Tibial artery (tissue), 4 donors: ENCODE data around the gene ZNF564.

Source experiments
- DNase-seq, 2 donors: peaks; one replicate each; pipeline ENCODE4 v3.0.0-alpha.2; 2019
- H3K27ac ChIP-seq, 2 donors: fragments of 200-600 bp; sonication (generic) in 1 of 2; 1 replicate in 1 of 2; 2 replicates in 1 of 2; pipeline ENCODE4 v1.5.1; 2018 to 2019; ENCODE audit warnings: mild to moderate bottlenecking in 1 of 2
- H3K27me3 ChIP-seq, 2 donors: fragments of 200-600 bp; sonication (generic) in 1 of 2; one replicate each; pipeline versions ENCODE4 v1.5.1 to v1.6.0; 2016 to 2019
- H3K36me3 ChIP-seq, 3 donors: fragments of 200-600 bp; sonication (generic) in 2 of 3; one replicate each; pipeline ENCODE4 v1.5.1; 2016 to 2019; ENCODE audit warnings: mild to moderate bottlenecking in 2 of 3
- H3K4me1 ChIP-seq, 4 donors: fragments of 200-600 bp; sonication (generic) in 2 of 4; 1 replicate in 3 of 4; 2 replicates in 1 of 4; pipeline ENCODE4 v1.5.1; 2016 to 2019
- H3K4me3 ChIP-seq, 2 donors: fragments of 200-600 bp; sonication (generic) in 1 of 2; 1 replicate in 1 of 2; 2 replicates in 1 of 2; pipeline ENCODE4 v1.5.1; 2018 to 2019; ENCODE audit warnings: mild to moderate bottlenecking in 2 of 2
- H3K9me3 ChIP-seq, 3 donors: fragments of 200-600 bp; sonication (generic) in 1 of 3; one replicate each; pipeline ENCODE4 v1.5.1; 2016 to 2019
- intact Hi-C: fragments of 100-400 bp; cut with DNase I; formaldehyde crosslinking; loops from one replicate; pipeline ENCODE4 v1.15.0; 2023; ENCODE audit warnings: low total_unique reads
- TF ChIP-seq, protein P1 (sequence below), 2 experiments: fragments of 200-600 bp in 1 of 2; fragments of 450-650 bp in 1 of 2; IDR thresholded peaks; one replicate each; pipeline ENCODE4 v1.5.1; 2017 to 2019; ENCODE audit warnings: antibody characterized with exemption in 2 of 2, mild to moderate bottlenecking in 1 of 2, moderate library complexity in 1 of 2

ZNF564 gene

DNA sequence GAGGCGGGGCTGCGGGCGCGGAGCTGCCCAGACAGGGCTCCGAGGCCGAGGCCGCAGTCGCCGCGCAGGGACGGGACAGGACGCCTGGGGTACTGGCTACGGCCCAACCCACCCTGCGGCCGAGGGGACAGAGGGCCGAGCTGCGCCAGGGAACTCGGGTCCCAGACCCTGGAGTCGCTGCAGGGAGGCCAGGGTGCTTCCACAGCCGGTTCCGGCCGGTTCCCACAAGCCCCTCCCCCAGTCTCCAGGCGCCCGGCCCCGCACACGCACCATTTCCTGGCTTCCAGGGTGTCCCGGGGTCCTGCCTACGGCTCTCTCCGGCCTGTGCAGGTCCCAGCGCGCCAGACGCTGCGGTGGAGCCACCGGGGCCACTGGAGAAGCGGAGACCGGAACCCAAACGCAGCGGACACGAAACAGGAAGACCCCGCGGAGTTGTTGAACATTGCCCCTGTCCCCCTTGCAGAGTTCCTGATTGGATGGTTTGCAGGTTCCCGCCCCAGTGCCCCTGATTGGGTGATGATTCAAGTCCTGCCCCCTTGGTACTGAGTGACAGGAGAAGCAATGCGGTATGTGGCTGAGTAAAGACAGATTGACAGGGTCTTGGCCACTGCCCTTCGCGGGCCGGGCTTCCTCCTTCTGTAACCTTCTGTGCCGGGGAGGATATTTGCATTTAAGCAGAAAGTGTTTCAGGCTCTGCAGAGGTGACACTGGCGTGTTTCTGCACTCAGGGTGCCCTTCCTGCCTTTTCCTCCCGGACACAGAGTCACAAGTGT is at the start of gene ZNF564:
Gene ZNF564, minus strand, starts transcription at position 423 of the 773 bp plus-strand sequence. Its CDS starts 150 bp downstream, at position 273.
- peak; percentile 97 to 98 for DNase-seq
- Histone ChIP-seq H3K9me3 (no peaks in the 10 kb centered on the region), H3K27ac (peak within 1 kb of the TSS; percentile 94 to 97), H3K4me1 (peaks cover 0 to 47% (median 23%) of the 10 kb centered on the region in 4 donors), H3K4me3 (peak within 1 kb of the TSS; percentile 71 to 90), H3K27me3 (peaks cover 0 to 2% of the 10 kb centered on the region in 2 donors), H3K36me3 (peaks cover 0 to 5% (median 0%) of the 10 kb centered on the region in 3 donors)
- TF ChIP-seq, protein P1, sequence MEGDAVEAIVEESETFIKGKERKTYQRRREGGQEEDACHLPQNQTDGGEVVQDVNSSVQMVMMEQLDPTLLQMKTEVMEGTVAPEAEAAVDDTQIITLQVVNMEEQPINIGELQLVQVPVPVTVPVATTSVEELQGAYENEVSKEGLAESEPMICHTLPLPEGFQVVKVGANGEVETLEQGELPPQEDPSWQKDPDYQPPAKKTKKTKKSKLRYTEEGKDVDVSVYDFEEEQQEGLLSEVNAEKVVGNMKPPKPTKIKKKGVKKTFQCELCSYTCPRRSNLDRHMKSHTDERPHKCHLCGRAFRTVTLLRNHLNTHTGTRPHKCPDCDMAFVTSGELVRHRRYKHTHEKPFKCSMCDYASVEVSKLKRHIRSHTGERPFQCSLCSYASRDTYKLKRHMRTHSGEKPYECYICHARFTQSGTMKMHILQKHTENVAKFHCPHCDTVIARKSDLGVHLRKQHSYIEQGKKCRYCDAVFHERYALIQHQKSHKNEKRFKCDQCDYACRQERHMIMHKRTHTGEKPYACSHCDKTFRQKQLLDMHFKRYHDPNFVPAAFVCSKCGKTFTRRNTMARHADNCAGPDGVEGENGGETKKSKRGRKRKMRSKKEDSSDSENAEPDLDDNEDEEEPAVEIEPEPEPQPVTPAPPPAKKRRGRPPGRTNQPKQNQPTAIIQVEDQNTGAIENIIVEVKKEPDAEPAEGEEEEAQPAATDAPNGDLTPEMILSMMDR (IDR thresholded peaks at IDR 0.05): no peak
- intact Hi-C loops: loop anchor here (2.0 to 5.0 kb wide), 2 partner anchors 54 to 60 kb away; partner anchors contain the start of genes ZNF490 and ZNF791

DNA sequence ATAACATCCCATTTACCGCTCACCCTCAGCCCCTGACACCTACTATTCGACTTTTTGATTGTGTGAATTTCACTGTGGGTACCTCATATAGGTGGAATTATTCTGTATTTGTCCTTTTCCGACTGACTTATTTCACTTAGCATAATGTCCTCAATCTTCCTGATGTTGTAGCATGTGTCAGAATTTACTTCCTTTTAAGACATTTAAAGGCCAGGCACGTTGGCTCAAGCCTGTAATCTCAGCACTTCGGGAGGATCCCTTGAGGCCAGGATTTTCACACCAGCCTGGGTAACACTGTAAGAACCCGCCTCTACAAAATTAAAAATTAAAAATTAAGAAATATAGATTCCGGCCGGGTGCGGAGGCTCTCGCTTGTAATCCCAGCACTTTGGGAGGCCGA is 46.3 kb upstream of the ZNF564 start:
- intact Hi-C loops: no loop called here
- Histone ChIP-seq H3K9me3 (no peaks in the 10 kb centered on the region), H3K27ac (no peak overlapping the region), H3K4me1 (no peaks in the 10 kb centered on the region), H3K36me3 (peaks cover 4 to 38% (median 25%) of the 10 kb centered on the region in 3 donors), H3K27me3 (no peaks in the 10 kb centered on the region), H3K4me3 (no peak overlapping the region)
- DNase-seq: no peak
- TF ChIP-seq, protein P1 (IDR thresholded peaks at IDR 0.05): no peak

GRCh38 chr19:12596927-12597548 is 45.8 kb upstream of the ZNF564 start:
- H3K4me1 ChIP-seq: no peaks in the 10 kb centered on the region
- TF ChIP-seq, protein P1 (IDR thresholded peaks at IDR 0.05): no peak
- intact Hi-C loops: no loop called here
- H3K4me3 ChIP-seq: no peak overlapping the region
- DNase-seq: peak in 1 of 2 donors; percentile 47
- H3K27me3 ChIP-seq: no peaks in the 10 kb centered on the region
- peaks cover 4 to 35% (median 20%) of the 10 kb centered on the region in 3 donors for H3K36me3 ChIP-seq
- no peaks in the 10 kb centered on the region for H3K9me3 ChIP-seq
- H3K27ac ChIP-seq: no peak overlapping the region

DNA sequence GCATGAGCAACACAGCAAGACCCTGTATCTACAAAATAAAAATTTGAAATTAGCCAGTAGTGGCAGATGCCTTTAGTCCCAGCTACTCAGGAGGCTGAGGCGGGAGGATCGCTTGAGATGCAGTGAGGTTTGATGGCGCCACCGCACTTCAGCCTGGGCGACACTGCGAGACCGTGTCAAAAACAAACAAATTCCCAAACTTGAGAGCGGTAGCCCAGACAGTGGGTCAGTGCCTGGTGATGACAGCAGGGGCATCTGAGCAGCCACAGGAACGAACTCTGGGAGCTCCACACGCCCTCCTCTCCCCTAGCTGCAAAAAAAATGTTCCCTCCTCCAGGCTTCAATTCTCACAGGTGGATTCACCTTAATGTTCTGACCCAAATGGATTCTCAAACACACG is 45.2 kb upstream of the ZNF564 start:
- intact Hi-C loops: no loop called here
- DNase-seq: peak in 1 of 2 donors; percentile 16
- Histone ChIP-seq H3K27me3 (no peaks in the 10 kb centered on the region), H3K9me3 (no peaks in the 10 kb centered on the region), H3K4me3 (no peak overlapping the region), H3K36me3 (peaks cover 4 to 37% (median 20%) of the 10 kb centered on the region in 3 donors), H3K4me1 (no peaks in the 10 kb centered on the region), H3K27ac (no peak overlapping the region)
- TF ChIP-seq, protein P1 (IDR thresholded peaks at IDR 0.05): no peak

DNA sequence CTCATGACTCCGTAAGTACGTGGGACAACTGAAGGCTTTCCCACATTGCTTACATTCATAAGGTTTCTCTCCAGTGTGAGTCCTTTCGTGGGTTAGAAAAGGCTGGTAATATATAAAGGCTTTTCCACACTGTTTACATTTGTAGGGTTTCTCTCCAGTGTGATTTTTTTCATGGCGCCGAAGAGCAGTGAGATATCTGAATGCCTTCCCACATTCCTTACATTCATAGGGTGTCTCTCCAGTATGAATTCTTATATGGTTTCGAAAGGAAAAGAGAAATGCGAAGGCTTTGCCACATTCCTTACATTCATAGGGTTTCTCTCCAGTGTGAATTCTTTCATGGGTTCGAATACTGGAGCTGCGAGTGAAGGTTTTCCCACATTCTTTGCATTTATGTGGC is 29.8 kb upstream of the ZNF564 start:
- intact Hi-C loops: no loop called here
- no peak for DNase-seq
- Histone ChIP-seq H3K27ac (no peak overlapping the region), H3K4me3 (no peak overlapping the region), H3K4me1 (no peaks in the 10 kb centered on the region), H3K9me3 (peaks cover 0 to 36% (median 16%) of the 10 kb centered on the region in 3 donors), H3K36me3 (peaks cover 44 to 72% (median 70%) of the 10 kb centered on the region in 3 donors), H3K27me3 (no peaks in the 10 kb centered on the region)
- TF ChIP-seq, protein P1 (IDR thresholded peaks at IDR 0.05): no peak
